K562 (cell line): ENCODE measurements around the gene CLEC4A. TPM values are rescaled to one million over a fixed set of nuclear protein-coding genes. Genes with fewer than 3 reads are reported as not detected.

Experiments used
- ATF7 ChIP-seq: fragments of 450-650 bp; IDR thresholded peaks from 2 replicates; pipeline ENCODE4 v1.7.1; 2014; ENCODE audit warnings: mild to moderate bottlenecking, moderate library complexity
- ZNF584 ChIP-seq: fragments of 200-800 bp; sonication (Bioruptor generic); IDR thresholded peaks from 2 replicates; pipeline ENCODE4 v1.6.1; 2016; ENCODE audit warnings: low read depth, mild to moderate bottlenecking, missing genetic modification characterization, missing compliant biosample characterization
- polyA plus RNA-seq, 8 experiments: library from polyadenylated mRNA; depleted of rRNA in 4 of 8; stranded (reverse) in 5 of 8; unstranded in 3 of 8; fragments of >200 nt; fragmentation: Nextera tagmentation in 2 of 8; fragmentation: Illumina TruSeq in 1 of 8; extraction: Ambion mirVana in 2 of 8; extraction: Trizol in 1 of 8; gene quantifications; 2 replicates each; pipeline versions ENCODE4 v1.2.1 to v1.2.3, GENCODE V29; 2011 to 2014; ENCODE audit warnings: inconsistent platforms in 1 of 8, missing spikeins in 1 of 8
- total RNA-seq, 7 experiments: library from RNA; depleted of rRNA in 6 of 7; stranded (reverse); fragments of >200 nt in 6 of 7; fragmentation: Illumina TruSeq in 2 of 7; extraction: Trizol in 2 of 7; gene quantifications; 2 replicates each; pipeline versions ENCODE4 v1.2.1 to v1.2.3, GENCODE V29; 2011 to 2021; ENCODE audit warnings: low replicate concordance in 1 of 7
- TF ChIP-seq, protein P1 (sequence below): fragments of 450-650 bp; IDR thresholded peaks from 2 replicates; pipeline ENCODE4 v1.6.1; 2016; ENCODE audit warnings: low read depth
- TF ChIP-seq, protein P2 (sequence below): fragments of 250-450 bp; sonication (Bioruptor Pico); IDR thresholded peaks from 2 replicates; pipeline ENCODE4 v1.5.0; 2021

The CLEC4A gene
- total and polyA plus RNA-seq, 9 of the 15 experiments (the other 6 are each of a cell fraction or from before 2014, with no cell fraction given), result 0.06 to 0.27 (median 0.18) TPM; not detected in 5

DNA sequence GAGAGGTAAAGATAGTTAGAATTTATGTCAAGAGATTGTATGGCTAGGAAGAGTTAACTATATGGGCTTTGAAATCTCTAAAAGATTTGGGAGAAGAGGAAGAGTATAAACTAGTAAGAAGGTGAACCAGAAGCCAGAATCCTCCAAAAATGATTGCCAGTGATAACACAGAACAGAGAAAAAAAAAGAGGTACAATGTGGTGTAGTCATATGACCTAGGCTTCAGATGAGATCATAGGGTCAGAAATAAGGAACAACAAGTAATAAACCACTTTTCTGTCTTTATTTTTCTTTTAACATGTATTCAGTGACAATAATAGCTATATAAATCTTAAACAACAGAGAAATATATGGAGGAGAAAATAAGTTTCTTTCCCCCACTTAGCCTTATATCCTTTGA lies 43.3 kb upstream of the CLEC4A start (continued):
- TF ChIP-seq, protein P1, sequence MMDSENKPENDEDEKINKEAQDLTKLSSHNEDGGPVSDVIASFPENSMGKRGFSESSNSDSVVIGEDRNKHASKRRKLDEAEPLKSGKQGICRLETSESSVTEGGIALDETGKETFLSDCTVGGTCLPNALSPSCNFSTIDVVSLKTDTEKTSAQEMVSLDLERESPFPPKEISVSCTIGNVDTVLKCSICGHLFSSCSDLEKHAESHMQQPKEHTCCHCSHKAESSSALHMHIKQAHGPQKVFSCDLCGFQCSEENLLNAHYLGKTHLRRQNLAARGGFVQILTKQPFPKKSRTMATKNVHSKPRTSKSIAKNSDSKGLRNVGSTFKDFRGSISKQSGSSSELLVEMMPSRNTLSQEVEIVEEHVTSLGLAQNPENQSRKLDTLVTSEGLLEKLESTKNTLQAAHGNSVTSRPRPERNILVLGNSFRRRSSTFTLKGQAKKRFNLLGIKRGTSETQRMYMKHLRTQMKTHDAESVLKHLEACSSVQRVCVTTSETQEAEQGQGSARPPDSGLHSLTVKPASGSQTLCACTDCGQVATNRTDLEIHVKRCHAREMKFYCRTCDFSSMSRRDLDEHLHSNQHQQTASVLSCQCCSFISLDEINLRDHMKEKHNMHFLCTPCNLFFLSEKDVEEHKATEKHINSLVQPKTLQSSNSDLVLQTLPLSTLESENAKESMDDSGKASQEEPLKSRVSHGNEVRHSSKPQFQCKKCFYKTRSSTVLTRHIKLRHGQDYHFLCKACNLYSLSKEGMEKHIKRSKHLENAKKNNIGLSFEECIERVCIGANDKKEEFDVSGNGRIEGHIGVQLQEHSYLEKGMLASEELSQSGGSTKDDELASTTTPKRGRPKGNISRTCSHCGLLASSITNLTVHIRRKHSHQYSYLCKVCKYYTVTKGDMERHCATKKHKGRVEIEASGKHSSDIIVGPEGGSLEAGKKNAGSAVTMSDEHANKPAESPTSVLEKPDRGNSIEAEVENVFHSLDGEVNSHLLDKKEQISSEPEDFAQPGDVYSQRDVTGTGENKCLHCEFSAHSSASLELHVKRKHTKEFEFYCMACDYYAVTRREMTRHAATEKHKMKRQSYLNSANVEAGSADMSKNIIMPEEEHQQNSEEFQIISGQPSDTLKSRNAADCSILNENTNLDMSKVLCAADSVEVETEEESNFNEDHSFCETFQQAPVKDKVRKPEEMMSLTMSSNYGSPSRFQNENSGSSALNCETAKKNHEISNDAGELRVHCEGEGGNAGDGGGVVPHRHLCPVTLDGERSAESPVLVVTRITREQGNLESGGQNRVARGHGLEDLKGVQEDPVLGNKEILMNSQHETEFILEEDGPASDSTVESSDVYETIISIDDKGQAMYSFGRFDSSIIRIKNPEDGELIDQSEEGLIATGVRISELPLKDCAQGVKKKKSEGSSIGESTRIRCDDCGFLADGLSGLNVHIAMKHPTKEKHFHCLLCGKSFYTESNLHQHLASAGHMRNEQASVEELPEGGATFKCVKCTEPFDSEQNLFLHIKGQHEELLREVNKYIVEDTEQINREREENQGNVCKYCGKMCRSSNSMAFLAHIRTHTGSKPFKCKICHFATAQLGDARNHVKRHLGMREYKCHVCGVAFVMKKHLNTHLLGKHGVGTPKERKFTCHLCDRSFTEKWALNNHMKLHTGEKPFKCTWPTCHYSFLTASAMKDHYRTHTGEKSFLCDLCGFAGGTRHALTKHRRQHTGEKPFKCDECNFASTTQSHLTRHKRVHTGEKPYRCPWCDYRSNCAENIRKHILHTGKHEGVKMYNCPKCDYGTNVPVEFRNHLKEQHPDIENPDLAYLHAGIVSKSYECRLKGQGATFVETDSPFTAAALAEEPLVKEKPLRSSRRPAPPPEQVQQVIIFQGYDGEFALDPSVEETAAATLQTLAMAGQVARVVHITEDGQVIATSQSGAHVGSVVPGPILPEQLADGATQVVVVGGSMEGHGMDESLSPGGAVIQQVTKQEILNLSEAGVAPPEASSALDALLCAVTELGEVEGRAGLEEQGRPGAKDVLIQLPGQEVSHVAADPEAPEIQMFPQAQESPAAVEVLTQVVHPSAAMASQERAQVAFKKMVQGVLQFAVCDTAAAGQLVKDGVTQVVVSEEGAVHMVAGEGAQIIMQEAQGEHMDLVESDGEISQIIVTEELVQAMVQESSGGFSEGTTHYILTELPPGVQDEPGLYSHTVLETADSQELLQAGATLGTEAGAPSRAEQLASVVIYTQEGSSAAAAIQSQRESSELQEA, result no peak
- TF ChIP-seq, protein P2, sequence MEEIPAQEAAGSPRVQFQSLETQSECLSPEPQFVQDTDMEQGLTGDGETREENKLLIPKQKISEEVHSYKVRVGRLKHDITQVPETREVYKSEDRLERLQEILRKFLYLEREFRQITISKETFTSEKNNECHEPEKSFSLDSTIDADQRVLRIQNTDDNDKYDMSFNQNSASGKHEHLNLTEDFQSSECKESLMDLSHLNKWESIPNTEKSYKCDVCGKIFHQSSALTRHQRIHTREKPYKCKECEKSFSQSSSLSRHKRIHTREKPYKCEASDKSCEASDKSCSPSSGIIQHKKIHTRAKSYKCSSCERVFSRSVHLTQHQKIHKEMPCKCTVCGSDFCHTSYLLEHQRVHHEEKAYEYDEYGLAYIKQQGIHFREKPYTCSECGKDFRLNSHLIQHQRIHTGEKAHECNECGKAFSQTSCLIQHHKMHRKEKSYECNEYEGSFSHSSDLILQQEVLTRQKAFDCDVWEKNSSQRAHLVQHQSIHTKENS, result no peak
- TF ChIP-seq ATF7, result peak; percentile 84
- no peak for TF ChIP-seq ZNF584 (CRISPR knock-in tag)
